B cell (primary cell): Measurements from ENCODE around the gene SPATA32.

Experiments used
- EZH2 ChIP-seq: IDR thresholded peaks from 2 replicates; pipeline ENCODE4 v1.6.1; 2012; ENCODE audit warnings: borderline replicate concordance, low read depth, mild to moderate bottlenecking, moderate library complexity, low read length; ENCODE audit not compliant: insufficient read depth, poor library complexity, severe bottlenecking
- TF ChIP-seq, protein P1 (sequence below): fragments of 200-600 bp; IDR thresholded peaks from one replicate; pipeline ENCODE4 v1.8.0; 2022; ENCODE audit warnings: antibody characterized with exemption, mild to moderate bottlenecking

DNA sequence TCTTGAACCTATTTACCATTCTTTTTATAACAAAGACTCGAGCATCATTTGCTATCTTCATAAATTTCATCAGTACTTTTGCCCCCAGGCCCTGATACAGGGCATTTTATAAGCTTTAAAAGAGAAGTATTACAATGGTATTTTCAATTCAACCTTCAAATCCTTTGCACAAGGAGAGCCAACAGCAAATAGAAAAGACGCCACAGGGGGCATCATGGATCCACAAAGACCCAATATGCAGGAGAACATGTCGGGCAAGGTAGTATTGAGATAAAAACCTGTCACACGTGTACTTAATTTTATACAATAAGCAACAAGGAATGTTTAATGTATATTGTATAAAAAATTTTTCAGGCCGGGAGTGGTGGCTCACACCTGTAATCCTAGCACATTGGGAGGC is 44.7 kb upstream of the SPATA32 start:
- TF ChIP-seq, protein P1, sequence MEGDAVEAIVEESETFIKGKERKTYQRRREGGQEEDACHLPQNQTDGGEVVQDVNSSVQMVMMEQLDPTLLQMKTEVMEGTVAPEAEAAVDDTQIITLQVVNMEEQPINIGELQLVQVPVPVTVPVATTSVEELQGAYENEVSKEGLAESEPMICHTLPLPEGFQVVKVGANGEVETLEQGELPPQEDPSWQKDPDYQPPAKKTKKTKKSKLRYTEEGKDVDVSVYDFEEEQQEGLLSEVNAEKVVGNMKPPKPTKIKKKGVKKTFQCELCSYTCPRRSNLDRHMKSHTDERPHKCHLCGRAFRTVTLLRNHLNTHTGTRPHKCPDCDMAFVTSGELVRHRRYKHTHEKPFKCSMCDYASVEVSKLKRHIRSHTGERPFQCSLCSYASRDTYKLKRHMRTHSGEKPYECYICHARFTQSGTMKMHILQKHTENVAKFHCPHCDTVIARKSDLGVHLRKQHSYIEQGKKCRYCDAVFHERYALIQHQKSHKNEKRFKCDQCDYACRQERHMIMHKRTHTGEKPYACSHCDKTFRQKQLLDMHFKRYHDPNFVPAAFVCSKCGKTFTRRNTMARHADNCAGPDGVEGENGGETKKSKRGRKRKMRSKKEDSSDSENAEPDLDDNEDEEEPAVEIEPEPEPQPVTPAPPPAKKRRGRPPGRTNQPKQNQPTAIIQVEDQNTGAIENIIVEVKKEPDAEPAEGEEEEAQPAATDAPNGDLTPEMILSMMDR: no peak
- TF ChIP-seq EZH2: no peak
